Activated T-cell treated with anti-CD3 and anti-CD28 coated beads, Interleukin-2, amount 50 U/mL, for 4 hours (primary cell): Measurements from ENCODE around the gene KATNIP. TPM values are rescaled to one million over a fixed set of nuclear protein-coding genes. Genes with fewer than 3 reads are reported as not detected.
"Not testable (repeated sequence)": the region's sequence is repeated elsewhere in the genome, so short reads cannot be mapped to it uniquely, and the experiment has no call there.

Experiments
- ATAC-seq, 2 donors: fragments of 200-7000 bp; cut with Tn5 transposase; one replicate each; pipeline ENCODE4 v1.10.0; 2021
- DNase-seq: peaks from one replicate; pipeline ENCODE4 v3.0.0-alpha.2; 2020
- H3K27me3 Mint-ChIP-seq: one replicate; pipeline ENCODE4 v1.8.0; 2021; ENCODE audit warnings: low read depth, mixed read lengths
- H3K36me3 Mint-ChIP-seq: one replicate; pipeline ENCODE4 v1.8.0; 2022; ENCODE audit warnings: mixed read lengths; ENCODE audit not compliant: insufficient read depth
- H3K4me1 Mint-ChIP-seq: one replicate; pipeline ENCODE4 v1.8.0; 2021; ENCODE audit warnings: low read depth, mixed read lengths
- H3K4me3 Mint-ChIP-seq: one replicate; pipeline ENCODE4 v1.8.0; 2021; ENCODE audit warnings: mild to moderate bottlenecking, moderate library complexity, mixed read lengths
- H3K9me3 Mint-ChIP-seq: one replicate; pipeline ENCODE4 v1.8.0; 2021; ENCODE audit warnings: mixed read lengths
- total RNA-seq, 3 donors: library from RNA; stranded (reverse); gene quantifications; one replicate each; pipeline ENCODE4 v1.2.1, GENCODE V29; 2021

The KATNIP gene
- total RNA-seq, 3 donors from 2014 or later, result 10.7 to 13.5 (median 11.7) TPM

DNA sequence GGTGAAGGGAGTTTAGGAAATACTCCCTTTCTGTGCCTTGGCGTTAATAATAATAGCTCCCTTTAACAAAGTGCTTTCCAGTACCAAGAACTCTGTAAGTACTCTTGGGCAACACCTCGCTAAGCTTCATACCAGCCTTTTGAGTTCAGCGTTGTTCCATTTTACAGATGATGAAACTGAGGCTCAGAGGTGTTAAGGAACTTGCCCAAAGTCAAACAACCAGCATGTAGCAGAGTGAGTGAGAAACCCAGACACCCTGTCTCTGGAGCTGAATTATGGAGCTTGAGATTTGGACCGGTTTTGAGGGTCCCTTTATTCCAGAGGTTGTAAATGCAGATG lies 607 bp downstream of the KATNIP start:
- ATAC-seq (no peak), DNase-seq (no peak)
- Mint-ChIP-seq H3K4me1 (peaks cover 37% of the 10 kb centered on the region), H3K9me3 (no peaks in the 10 kb centered on the region), H3K27me3 (no peaks in the 10 kb centered on the region), H3K4me3 (peak overlapping the region; percentile 99), H3K36me3 (peaks cover 2% of the 10 kb centered on the region)

DNA sequence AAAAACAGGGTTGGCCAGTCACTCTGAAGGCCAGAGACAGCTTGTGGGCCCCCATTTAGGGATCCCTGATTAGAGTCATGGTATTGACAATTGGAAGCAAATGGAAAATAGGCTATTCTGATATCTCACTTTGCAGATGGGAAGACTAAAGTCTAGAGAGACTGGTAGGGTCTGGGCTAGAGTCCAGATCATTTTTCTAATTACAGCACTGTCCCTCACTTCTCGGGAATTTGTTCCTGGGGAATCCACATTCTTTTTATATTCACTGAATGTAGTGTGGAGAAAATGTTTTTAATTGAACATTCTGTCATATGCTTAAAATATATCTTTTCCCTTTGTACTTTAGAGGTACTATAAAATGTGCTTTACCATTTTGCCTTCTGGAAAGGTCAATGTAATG lies 1.1 kb downstream of the KATNIP start:
- ATAC-seq (no peak), DNase-seq (no peak)
- H3K4me3 Mint-ChIP-seq, result peak overlapping the region; percentile 99
- H3K36me3 Mint-ChIP-seq, result peaks cover 2% of the 10 kb centered on the region
- H3K4me1 Mint-ChIP-seq, result peaks cover 37% of the 10 kb centered on the region
- H3K27me3 Mint-ChIP-seq, result no peaks in the 10 kb centered on the region
- H3K9me3 Mint-ChIP-seq, result no peaks in the 10 kb centered on the region

GRCh38 chr16:27556471-27556870 lies 6.5 kb downstream of the KATNIP start:
- Mint-ChIP-seq H3K9me3 (no peaks in the 10 kb centered on the region), H3K4me3 (no peak overlapping the region), H3K27me3 (no peaks in the 10 kb centered on the region), H3K4me1 (no peaks in the 10 kb centered on the region), H3K36me3 (no peaks in the 10 kb centered on the region)
- no peak for ATAC-seq
- DNase-seq, result no peak

DNA sequence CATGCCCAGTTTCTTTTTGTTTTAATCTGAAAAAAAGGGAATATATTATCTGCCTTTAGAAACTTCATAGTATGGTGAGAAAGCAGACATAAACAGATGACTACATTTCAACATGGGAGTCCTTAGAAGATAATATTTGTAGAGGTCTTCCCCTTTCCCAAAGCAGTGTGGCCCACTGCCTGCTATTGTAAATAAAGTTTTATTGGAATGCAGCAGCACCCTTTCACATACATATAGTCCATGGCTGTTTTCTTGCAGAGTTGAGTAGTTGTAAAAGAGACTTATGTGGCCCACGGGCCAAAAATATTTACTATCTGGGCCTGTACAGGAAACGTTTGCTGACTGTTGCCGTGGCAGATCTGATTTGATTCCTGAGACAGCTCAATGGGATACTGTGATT lies 8.5 kb downstream of the KATNIP start:
- Mint-ChIP-seq H3K4me1 (no peaks in the 10 kb centered on the region), H3K36me3 (no peaks in the 10 kb centered on the region), H3K9me3 (no peaks in the 10 kb centered on the region), H3K27me3 (no peaks in the 10 kb centered on the region), H3K4me3 (no peak overlapping the region)
- DNase-seq (no peak), ATAC-seq (no peak)

GRCh38 chr16:27558932-27559331 lies 9.0 kb downstream of the KATNIP start:
- Mint-ChIP-seq H3K4me3 (no peak overlapping the region), H3K36me3 (no peaks in the 10 kb centered on the region), H3K27me3 (no peaks in the 10 kb centered on the region), H3K4me1 (no peaks in the 10 kb centered on the region), H3K9me3 (no peaks in the 10 kb centered on the region)
- ATAC-seq (no peak), DNase-seq (no peak)

DNA sequence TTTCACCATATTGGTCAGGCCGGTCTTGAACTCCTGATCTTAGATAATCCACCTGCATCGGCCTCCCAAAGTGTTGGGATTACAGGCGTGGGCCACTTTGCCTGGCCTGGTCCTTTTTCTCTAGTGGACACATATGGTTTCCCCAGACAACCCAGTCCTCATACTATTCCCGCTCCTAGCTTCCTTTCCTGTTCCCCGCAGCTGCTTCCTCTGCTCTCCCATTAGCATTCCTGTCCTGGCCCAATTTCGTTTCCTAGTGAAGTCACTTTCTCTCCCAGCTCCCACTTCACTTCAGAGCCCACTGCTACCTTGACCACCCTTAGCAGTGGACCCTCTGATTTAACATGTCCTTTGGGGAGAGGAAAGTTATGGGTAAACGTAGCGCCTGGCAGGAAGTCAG lies 11.3 kb downstream of the KATNIP start:
- Mint-ChIP-seq H3K4me1 (no peaks in the 10 kb centered on the region), H3K9me3 (no peaks in the 10 kb centered on the region), H3K36me3 (peaks cover 3% of the 10 kb centered on the region), H3K27me3 (no peaks in the 10 kb centered on the region), H3K4me3 (no peak overlapping the region)
- ATAC-seq, result no peak
- no peak for DNase-seq

GRCh38 chr16:27564224-27564623 lies 14.3 kb downstream of the KATNIP start:
- ATAC-seq, result no peak
- Mint-ChIP-seq H3K9me3 (no peaks in the 10 kb centered on the region), H3K27me3 (no peaks in the 10 kb centered on the region), H3K4me1 (no peaks in the 10 kb centered on the region), H3K36me3 (peaks cover 3% of the 10 kb centered on the region), H3K4me3 (no peak overlapping the region)
- no peak for DNase-seq

DNA sequence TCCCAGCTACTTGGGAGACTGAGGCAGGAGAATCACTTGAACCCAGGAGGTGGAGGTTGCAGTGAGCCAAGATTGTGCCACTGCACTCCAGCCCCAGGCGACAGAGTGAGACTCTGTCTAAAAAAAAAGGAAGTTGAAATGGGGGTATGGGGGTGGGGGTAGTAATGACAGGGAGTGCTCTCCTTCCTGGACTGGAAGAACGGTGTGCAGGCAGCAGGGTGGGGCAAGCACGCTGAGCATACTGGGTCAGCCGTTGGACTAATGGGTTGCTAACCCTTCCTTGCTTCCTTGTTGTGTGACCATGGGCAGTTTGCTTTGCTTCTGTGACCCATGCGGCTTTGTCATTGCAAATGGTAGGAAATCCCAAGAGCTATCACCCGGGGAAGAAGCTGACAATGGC lies 16.5 kb downstream of the KATNIP start:
- H3K4me1 Mint-ChIP-seq, result no peaks in the 10 kb centered on the region
- no peaks in the 10 kb centered on the region for H3K9me3 Mint-ChIP-seq
- ATAC-seq (no peak), DNase-seq (no peak)
- no peaks in the 10 kb centered on the region for H3K27me3 Mint-ChIP-seq
- H3K36me3 Mint-ChIP-seq, result peaks cover 3% of the 10 kb centered on the region
- H3K4me3 Mint-ChIP-seq, result no peak overlapping the region

- Mint-ChIP-seq H3K36me3 (peaks cover 3% of the 10 kb centered on the region), H3K4me1 (no peaks in the 10 kb centered on the region), H3K4me3 (no peak overlapping the region), H3K27me3 (no peaks in the 10 kb centered on the region), H3K9me3 (no peaks in the 10 kb centered on the region)
- ATAC-seq (no peak), DNase-seq (no peak)
Observed at GRCh38 chr16:27568077-27568476, 18.1 kb downstream of the KATNIP start.

DNA sequence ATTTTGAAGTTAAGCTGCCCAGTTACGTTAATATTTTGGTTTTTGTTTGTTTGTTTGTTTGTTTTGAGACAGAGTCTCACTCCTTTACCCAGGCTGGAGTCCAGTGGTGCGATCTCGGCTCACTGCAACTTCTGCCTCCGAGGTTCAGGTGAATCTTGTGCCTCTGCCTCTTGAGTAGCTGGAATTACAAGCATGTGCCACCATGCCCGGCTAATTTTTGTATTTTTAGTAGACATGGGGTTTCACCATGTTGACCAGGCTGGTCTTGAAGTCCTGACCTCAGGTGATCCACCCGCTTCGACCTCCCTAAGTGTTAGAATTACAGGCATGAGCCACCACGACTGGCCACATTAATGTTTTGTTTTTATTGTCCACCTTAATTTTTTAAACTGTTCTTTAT lies 21.0 kb downstream of the KATNIP start:
- H3K4me3 Mint-ChIP-seq, DNase-seq, H3K27me3 Mint-ChIP-seq, H3K4me1 Mint-ChIP-seq, H3K9me3 Mint-ChIP-seq, H3K36me3 Mint-ChIP-seq, ATAC-seq: not testable (repeated sequence)

DNA sequence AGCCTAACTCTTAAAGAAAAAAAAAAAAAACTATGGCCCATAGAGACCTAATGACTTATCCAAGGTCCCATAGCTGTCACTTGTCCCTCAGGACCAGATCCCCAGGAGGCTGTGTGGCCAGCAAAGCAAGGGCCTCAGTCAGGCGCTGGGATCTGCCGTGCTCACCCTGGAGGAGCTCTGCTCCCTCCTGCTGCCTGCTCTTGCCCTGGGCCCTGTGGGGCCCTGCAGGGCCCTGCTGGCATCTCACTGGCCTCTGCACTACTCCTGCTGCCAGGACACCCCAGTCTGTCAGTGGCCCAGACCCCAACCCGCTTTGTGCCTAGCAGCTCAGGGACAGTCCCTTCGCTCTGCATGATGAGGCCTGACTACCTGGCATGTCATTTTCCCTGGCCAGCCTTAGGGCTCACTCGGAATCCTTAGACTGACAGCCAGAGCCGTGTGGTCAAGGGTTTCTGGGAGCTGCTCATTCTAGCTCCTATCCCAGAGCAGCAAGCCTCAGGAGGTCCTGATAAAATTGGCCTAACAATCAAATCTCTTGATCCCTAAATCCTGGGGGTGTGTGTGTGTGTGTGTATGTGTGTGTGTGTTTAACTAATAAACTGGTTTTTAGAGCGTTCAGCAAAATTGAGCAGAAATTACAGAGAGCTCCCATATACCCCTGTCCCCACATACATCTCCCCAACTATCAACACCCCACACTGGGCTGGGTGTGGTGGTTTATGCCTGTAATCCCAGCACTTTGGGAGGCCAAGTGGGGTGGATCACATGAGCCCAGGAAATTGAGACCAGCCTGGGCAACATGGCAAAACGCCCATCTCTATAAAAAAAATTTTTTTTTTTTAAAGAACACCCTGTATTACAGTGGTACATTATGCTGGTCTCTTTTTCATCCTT lies 21.7 kb downstream of the KATNIP start:
- peaks cover 6% of the 10 kb centered on the region for H3K36me3 Mint-ChIP-seq
- no peaks in the 10 kb centered on the region for H3K4me1 Mint-ChIP-seq
- ATAC-seq, result no peak
- no peak for DNase-seq
- no peaks in the 10 kb centered on the region for H3K27me3 Mint-ChIP-seq
- no peaks in the 10 kb centered on the region for H3K9me3 Mint-ChIP-seq
- no peak overlapping the region for H3K4me3 Mint-ChIP-seq

DNA sequence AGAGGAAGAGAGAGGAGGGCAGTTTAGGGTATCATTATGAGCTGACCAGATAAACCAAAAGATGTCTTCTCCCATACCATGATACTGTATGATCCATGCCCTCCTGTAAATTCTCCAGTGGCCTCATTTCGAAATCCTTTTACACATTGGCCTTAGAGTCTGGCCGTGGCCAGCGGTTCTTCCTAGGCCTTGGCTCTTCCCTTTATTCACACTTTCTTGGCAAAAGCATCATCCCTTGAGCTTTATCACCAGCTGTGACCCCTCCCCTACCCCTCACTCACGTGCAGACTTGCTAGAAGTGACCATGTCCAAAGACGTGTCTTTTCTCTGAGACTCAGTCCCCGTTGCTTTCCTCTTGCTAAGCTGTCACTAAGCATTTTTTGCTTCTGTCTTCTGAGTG lies 22.8 kb downstream of the KATNIP start:
- no peaks in the 10 kb centered on the region for H3K4me1 Mint-ChIP-seq
- no peak for ATAC-seq
- H3K9me3 Mint-ChIP-seq, result no peaks in the 10 kb centered on the region
- peaks cover 8% of the 10 kb centered on the region for H3K36me3 Mint-ChIP-seq
- no peak overlapping the region for H3K4me3 Mint-ChIP-seq
- no peaks in the 10 kb centered on the region for H3K27me3 Mint-ChIP-seq
- no peak for DNase-seq

DNA sequence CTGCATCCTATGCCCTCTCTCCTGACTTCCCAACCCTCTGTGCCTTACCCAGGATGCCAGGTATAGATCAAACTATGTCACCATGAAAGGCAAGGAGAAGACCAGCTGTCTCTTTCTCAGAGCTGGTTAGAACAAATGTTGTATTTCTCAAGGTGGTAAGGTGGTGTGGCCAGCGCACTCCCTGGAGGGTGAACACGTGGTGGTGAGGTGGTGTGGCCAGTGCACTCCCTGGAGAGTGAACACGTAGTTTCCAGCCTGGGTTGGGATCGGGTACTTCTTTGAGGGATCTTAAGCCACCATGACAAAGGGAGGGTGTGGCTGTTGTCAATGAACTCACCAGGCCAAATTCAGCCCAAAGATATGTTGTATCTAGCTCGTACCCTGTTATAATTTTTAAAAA lies 26.8 kb downstream of the KATNIP start:
- Mint-ChIP-seq H3K9me3 (no peaks in the 10 kb centered on the region), H3K36me3 (peaks cover 23% of the 10 kb centered on the region), H3K4me1 (peaks cover 4% of the 10 kb centered on the region)

DNA sequence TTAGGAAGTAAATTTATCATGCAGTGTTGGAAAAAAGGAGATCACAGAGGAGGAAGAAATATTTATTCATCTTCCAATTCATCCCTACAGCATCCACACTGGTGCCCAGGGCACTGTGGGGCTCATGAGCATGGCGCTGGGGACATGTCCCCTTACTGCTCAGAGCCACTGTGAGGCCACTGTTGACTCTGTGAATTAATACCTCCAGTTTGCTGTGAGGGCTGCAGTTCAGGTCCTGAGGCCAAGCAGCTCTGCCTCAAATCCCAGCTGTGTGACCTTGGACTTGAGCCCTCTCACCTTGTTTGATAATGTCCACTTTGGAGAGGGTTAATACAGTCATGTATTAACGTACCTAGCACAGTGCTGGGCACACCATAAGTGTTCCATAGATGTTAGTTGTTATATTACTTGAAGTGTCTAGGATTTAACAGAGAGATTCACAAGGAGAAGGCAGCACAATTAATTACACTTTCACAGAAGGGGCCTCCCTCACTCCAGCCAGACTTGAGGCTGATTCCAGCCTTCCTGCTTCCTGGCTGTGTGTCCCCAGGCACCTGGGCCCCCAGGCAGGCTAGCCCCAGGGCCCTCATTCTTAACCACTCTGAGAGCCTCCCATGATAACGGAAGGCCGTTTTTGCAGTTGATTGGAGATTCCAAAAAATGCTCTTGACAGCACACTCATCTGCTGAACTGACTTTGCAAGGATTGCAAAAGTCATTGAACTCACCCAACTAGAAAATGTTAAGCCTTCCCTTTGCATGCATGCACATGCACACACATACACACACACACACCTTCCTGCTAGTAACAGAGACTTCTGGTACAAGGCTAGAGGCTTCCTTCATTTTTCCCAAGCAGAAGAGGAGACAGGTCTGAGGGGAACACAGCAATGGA lies 29.4 kb downstream of the KATNIP start:
- Mint-ChIP-seq H3K4me3 (no peak overlapping the region), H3K27me3 (no peaks in the 10 kb centered on the region), H3K36me3 (peaks cover 41% of the 10 kb centered on the region), H3K4me1 (peaks cover 4% of the 10 kb centered on the region), H3K9me3 (no peaks in the 10 kb centered on the region)
- ATAC-seq (no peak), DNase-seq (no peak)

More for the DNA sequence above, 26.8 kb downstream of the KATNIP start:
- Mint-ChIP-seq H3K27me3 (no peaks in the 10 kb centered on the region), H3K4me3 (no peak overlapping the region)
- DNase-seq, result no peak
- ATAC-seq, result no peak

- H3K4me1 Mint-ChIP-seq, result peaks cover 4% of the 10 kb centered on the region
- H3K36me3 Mint-ChIP-seq, result peaks cover 38% of the 10 kb centered on the region
- no peaks in the 10 kb centered on the region for H3K27me3 Mint-ChIP-seq
- no peak overlapping the region for H3K4me3 Mint-ChIP-seq
- DNase-seq (no peak), ATAC-seq (no peak)
- no peaks in the 10 kb centered on the region for H3K9me3 Mint-ChIP-seq
Observed at GRCh38 chr16:27582883-27583282, 32.9 kb downstream of the KATNIP start.
